GM18861 (cell line): ENCODE data around the gene SIGLEC11.
"Not testable (repeated sequence)": the region's sequence is repeated elsewhere in the genome, so short reads cannot be mapped to it uniquely, and the experiment has no call there.

ENCODE experiments used
- ATAC-seq: cut with Tn5 transposase; IDR thresholded peaks from one replicate; pipeline ENCODE4 v1.9.1; 2021; ENCODE audit not compliant: unreplicated experiment

The SIGLEC11 gene

DNA sequence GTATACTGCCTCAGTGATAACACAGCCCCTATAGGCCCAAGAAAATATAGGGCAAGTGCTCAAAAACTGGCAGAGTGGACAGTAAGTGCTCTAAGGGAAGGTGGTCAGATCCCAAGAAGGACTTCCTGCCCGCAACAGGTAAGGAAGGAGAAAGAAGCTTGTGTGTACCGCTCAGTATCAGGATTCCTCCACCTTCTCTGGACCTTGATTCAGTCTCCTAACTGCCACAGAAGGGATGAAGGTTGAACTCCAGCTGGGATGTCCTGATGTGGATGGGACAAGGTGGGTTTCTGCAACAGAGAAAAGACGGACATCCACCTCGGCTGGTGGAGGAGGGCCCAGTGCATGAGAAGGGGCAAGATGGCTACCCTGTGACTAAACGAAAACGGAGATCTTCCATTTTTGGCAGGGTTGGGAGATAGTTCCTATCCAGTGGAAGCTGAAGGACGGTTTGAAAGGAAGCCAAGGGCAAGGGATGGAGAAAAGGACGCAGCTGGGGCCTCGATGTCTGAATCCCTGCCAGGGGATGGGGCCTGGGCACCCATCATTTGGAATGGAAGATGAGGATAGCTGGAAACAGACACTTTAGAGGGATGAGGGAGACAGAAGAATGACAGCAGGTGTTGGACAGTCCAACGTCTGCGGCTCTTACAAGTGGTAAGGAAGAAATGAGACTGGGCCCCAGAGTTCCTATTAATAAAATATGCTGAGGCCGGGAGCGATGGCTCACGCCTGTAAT lies 33.3 kb downstream of the SIGLEC11 start:
- ATAC-seq: no peak

DNA sequence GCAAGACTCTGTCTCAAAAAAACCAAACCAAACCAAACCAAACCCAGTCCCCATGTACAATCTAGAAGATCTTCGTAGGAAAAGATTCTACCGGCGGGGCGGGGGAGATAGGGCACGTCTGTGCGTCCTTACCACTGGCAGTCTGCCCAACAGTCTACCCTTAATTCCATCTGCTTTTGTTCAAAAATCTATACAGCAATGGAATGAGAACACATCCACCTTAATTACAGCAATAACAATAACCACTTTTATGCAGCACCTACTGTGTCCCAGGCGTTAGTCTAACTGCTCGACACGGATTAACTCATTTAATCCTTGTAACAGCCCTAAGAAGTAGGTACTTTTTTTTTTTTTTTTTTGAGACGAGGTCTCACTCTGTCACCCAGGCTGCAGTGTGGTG lies 34.5 kb downstream of the SIGLEC11 start:
- ATAC-seq: no peak

DNA sequence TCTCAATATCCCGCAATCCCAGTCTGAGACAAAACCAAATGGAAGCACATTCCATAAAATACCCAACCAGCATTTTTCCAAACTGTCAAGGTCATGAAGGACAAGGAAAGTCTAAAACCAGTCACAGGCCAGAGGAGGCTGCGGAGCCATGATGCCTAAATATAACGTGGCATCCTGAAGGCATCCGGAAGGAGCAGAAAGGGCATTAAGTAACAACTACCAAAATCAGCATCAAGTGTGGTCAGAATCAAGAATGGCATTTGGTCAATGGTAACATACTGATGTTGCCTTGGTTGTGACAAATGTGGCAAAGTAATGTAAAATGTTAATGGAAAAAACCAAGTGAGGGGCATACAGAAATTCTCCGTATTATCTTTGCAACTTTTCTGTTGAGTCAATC lies 35.5 kb downstream of the SIGLEC11 start:
- no peak for ATAC-seq

DNA sequence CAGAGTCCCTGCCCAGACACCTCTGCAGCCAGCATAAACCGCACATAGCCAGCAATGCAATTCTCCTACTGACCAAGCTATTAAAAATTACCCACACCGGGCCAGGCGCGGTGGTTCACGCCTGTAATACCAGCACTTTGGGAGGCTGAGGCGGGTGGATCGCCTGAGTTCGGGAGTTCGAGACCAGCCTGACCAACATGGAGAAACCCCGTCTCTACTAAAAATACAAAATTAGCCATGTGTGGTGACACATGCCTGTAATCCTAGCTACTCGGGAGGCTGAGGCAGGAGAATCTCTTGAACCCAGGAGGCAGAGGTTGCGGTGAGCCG lies 36.1 kb downstream of the SIGLEC11 start:
- not testable (repeated sequence) for ATAC-seq

DNA sequence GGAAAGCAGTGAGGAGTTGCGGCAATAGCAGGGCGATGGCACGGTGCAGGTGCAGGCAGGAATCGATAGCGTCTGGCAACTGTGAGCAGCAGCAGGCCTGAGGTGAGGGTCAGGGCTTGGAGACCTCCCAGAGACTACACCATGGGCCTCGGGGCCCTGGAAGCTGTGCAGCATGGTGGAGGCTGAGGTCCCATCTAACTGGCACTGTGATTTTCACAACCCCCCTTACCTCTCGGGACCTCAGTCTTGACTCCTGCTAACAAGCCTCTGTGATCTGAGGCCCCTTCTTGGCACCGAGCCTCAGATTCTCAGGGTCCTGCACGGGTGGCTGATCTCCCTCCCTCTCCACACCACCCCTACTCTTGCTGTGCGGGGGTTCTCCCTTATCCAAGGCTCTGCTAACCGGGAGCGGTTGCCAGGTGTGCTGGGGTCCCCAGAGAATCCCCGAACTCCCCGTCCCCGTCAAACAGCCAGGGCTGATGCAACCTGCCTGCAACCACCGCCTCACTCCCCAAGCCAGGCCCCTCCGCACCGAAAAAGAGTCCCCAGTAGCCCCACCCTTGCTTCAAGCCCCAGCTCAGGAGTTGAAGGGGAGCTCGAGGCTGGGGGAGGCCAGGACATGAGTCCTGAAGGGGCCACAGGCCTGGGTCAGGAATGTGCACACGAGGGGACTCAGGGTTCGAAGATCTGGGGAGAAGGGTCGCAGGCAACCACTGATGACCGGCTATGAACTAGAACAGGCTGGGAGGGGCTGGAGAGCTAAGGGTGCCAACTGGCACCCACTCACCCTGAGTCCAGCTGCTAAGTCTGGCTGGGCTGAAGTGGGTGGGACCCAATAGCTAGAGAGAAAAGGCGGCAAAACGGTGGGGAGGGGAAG lies 36.7 kb downstream of the SIGLEC11 start:
- no peak for ATAC-seq

DNA sequence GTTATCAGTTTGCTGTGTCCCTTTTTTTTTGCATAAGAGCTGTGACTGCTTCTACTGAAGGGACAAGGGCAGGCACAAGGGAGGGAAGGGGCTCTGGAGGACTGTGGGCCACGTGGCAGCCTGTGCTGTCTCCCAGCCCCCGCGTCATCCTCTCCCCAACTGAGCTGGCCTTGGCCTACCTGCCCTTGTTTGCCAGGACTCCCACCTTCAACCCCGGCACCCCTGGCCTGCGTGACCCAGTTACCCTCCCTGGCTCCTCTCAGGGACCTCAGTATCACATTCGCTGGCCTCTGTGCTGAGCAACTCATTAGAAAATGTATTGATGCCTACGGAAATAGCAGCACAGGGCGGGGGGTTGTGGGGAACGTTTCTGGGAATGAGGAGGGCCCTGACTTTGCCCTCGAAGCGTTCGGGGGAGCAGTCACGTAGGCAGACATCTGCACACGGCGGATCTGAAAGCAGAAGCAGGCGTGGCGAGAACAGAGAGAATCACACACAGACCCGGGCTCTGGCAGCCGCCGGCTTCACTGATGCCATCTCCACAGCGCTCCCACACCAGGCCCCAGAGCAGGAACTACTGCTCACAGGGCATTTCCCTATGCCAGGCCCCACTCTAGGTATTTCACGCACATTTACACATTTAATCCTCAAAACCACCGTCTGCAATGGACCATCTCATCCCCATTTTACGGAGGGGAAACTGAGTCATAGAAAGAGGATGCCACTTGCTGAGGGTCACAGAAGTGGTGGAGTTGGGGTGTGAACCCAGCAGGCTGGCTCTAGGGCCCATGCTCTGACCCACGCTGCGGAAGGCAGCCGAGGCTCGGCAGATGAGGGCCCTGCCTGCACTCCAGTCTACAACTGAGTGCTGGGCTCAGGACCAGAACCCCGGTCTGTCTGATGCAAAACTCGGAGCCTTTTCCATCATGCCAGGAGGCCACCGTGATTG lies 37.6 kb downstream of the SIGLEC11 start:
- no peak for ATAC-seq

DNA sequence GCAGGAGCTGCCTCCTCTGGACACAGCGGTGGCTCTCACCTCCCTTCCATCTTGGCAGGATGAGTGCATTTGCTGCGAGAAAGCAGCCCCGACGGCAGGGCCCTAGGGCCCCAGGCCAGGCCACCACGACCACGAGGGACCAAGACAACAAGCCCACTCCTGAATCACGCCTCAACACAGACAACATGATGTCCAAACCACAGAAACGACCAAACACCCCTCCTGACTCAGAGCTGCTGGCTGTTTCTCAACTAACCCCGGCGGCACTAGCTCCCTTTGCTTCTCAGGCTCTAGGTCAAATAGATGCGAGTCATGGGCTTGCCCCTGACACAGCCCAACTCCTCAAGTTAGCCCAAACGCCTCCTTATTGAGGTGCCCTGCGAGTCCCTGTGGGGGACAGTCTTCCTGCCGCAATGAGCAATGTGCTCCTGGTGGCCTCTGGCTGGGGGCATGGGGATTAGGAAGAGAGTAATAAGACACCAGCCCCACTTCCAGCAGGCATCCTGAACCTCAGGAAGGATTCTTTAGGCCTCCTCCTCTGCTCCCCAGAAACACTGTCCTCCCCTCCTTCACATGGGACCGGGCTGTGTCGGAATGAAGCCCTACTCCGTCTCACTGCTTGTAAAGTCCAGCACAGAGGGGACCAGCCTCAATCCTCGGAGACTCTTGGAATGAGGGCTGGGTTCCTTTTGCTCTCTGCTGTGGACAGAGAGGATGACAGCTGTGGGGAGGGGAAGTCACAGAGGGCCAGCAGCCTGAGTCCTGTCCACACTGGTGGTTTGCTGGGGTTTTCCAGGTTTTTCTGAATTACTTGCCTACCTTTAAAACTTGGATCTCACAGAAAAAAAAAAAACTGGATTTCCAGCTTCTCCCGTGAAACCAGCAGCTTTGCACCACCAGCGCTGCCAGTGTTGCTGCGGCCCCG lies 38.8 kb downstream of the SIGLEC11 start:
- no peak for ATAC-seq

DNA sequence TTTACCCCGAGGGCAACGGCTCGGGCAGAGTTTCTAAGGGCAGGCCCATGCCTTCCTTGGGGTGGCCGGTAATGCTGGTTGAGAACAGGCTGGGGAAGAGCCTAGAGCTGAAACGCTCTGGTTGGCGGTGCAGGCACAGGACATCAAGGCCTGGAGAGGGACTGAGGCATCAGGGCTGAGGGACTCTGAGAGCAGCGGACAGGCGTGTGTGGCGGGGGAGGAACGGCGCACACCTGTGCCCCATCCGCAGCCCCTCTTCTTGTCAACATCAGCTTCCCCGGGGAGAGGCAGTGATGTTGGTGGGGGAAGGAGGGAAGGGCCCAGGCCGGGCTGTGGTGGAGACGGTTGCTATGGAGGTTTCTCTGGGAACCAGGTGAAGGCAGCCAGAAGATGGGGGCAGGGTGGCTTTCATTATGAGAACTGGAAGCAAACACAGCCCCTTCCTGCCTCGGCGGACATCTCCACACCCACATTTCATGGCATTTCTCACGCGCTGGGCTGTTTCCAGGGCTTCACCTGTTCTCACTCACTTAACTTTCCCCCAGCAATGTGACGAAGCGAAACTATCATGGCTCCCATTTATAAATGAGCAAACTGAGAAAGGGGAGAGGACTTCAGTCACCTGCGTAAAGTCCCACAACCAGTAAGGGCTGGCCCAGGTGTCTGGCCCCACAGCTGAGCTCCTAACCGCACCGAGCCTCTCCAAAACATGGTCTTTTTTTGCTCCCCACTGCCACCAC lies 40.2 kb downstream of the SIGLEC11 start:
- no peak for ATAC-seq

DNA sequence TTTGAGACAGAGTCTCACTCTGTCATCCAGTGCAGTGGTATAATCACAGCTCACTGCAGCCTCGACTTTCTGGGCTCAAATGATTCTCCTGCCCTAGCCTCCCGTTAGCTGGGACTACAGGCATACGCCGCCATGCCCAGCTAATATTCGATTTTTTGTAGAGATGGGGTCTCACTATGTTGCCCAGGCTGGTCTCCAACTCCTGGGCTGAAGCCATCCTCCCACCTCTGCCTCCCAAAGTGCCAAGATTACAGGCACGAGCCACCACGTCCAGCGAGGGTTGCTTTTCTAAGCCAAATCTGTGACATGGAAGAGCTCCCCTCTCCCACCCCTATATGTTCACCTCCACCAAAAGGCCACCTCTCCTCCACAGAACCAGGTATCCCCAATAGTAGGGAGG lies 42.9 kb downstream of the SIGLEC11 start:
- ATAC-seq: no peak

DNA sequence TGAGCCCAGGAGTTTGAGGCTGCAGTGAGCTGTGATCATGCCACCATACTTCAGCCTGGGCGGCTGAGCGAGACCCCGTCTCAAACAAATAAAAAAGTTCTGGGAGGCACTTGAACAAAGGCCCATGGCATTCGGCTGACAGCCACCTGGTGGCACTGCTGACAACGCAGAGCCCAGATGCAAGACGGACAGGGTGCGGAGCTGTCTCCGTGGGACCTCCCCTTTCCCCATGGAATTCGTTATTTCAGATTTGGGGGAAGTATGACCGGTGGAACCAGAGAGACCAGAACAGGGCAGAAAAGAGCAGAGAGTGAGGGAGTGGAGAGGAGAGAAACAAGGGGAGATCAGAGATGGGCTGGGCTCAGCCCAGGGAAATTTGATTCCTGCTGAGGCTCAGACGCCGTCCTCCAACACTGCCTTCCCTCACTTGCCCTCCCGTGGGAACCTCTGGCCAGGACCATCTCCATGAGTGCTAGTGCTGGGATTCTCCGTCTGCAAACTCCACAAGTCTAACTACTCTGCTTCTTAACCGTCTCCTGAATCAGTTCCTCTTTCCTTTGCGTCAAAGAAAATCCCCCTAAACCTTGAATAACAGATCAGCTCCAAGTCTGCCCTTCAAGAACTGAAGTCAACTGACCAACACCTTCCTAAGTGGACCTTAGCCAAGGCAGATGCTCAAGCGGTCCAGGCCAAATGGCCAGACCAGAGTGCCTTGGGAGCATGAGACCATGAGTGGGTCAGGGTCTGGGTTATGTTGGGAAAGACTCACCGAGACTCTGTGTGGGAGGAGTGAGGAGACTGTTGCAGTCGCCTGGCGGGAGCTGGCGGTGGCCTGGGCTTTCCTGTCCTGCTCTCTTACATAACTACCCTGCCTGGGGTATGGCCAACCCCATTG lies 43.9 kb downstream of the SIGLEC11 start:
- no peak for ATAC-seq

DNA sequence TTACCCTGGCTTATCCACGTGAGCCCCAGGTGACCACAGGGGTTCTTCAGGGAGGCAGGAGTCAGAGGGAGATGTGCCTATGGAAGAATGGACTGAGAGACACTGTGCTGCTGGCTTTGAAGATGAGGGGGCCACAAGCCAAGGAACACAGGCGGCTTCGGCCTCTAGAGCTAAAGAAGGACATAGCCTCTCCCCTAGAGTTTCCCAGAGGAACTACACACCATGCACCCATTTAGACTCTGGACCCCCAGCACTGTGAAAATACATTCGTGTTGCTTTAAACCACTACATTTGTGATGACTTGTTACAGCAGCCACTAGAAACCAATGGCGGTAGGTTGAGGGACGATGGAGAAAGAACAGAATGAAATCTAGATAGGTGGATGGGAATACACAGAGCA lies 45.7 kb downstream of the SIGLEC11 start:
- no peak for ATAC-seq

DNA sequence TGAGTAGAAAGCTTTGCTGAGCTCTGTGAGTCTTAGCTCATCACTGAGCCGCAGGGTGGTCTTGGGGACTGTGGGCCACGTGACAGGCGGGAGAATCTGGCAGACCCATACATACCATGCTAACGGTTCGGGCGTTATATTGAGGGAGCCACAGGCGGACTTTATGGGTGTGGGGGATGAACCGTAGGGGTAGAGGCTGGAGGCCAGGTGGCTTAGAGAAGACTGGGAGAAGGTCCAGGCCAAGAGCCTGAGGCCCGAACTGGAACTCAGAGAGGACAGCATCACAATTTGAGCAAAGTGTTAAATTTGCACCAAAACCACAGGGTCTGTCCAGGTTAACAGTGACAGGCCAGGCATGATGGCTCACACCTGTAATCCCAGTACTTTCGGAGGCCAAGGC lies 47.3 kb downstream of the SIGLEC11 start:
- no peak for ATAC-seq

DNA sequence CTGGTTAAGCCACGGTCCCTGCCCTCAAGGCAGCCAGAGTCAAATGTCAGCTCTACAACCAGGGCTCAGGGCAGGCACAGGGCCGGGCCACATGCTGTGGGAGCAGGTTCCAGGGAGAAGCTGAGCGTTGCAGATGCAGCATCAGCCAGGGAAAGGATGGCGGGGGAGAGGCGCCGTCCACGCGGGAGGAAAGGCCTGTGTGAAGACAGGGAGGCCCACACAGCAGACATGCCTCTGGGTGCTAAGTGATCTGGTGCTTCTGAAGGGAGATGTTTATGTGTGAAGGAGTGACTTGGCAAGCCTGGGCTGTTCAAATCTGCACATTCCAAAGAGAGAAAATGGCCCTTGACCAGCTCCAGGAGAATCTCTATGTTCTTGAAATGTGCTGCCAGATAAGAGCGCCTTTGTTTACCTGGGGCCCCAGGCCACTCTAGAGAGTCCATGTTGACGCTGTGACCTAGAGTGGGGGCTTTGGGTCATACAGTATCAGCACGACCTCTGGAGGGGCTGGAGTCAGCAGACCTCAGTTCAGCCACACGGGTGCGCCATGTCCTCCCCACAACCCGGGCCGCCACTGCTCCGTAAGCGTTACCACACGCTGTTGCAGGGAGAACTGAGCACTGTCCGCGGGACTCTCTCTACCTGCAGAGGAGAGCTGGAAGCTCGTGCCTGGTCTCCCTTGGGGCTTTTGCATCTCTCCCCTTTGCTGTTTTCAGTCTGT lies 47.8 kb downstream of the SIGLEC11 start:
- no peak for ATAC-seq

DNA sequence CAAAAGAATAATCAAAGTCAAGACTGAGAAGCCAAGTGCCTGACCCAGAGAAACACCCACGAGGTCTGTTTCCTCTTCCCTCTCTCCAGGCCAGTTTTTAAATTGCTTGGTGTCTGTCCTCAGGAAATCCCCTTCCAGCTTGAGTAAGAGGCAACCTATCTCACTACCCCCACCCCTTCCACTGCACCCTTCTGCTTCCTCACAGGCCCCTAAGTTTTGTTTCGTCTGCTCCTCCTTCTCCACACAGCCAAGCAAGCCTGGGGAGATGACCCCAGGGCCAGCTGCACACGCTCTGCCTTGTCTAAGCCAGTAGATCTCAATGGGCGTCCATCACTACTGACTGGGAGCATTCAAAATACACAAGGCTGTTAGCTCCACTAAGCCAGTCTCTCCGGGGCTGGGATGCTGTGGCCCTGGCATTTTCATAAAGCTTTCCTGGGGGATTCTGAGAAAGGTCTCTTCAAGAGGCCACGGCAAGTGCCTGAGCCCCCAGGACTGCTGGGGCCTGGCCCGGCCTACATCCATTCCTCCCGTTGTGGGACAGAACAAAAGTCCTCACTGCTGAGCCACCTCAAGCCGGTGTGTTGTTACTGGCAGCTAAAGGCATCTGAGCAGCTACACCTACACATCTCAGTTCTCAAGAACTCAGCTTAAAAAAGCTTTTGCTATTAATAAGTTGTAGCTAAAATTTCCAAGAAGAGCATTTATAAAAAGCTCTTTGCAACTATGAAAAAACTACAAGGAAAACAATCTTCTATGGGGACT lies 49.4 kb downstream of the SIGLEC11 start:
- ATAC-seq: no peak

DNA sequence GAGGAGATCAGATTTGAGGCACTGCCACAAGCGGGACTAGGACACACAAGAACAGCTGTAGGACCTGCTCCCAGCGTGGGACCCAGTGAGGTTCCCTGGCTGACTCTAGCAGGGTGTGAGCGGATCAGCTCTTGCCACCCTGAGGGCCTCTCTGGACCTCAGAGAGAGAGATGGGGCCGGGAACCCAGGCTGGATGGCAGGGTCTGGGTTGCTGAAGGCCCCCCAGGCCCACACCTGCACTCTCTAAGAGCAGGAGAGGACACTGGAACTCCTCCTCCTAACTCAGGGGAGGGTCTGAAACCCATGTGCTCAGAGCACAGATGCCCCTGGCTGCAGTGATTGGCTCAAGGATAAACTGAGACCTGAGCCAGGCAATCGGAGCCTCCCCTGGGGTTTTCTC lies 50.8 kb downstream of the SIGLEC11 start:
- no peak for ATAC-seq

DNA sequence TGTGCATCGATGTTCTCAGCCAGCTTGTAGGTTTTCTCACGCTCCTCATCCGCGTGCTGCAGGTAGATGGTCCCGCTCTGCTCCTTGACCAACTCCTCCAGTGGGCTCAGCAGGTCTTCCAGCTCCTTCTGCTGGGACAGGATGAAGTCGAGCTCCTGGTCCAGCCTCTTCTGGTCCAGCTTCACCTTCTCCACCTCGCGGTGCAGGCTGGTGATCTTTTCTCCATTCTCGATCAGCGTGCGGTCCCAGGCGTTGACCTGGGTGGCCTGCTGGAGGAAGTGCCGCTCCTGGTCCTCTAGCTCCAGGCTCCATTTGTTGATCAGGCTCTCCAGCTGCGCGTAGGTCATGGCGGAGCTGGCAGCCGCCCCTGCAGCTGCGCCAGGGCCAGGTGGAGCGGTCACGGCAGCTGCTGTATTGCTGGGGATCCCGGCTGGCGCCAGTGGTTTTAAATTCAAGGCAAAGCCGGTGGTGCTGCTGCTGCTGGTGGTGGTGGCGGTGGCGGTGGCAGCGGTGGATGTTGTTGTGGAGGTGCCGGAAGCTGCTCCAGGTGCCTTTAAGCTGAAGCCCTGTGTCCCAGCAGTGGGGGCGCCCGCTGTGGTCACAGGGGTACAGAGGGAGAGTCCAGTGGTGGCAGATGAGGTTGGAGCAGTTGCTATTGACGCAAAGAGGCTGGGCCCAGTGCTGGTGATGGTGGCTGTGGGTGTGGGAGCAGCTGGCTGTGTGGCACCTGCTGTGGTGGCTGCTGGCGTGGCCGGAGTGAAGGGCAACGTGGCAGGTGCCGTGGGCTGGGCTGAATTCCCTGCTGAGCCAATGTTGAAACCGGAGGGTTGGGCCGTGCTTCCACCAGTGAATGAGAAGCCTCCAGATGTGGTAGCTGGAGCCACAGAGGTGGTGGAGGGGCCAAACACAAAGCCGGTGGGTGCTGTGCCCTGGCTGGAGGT lies 52.2 kb downstream of the SIGLEC11 start:
- no peak for ATAC-seq
